D721Med (cell line): ENCODE measurements around the gene FAF1.

Source experiments
- DNase-seq: peaks from one replicate; pipeline ENCODE4 v3.0.0; 2011; ENCODE audit warnings: low spot score; ENCODE audit not compliant: insufficient read length
- FAIRE-seq: peaks from 2 replicates; lab custom pipeline; 2011; peaks lifted over from hg19 to GRCh38; lab: Jason Lieb, UNC
- CTCF ChIP-seq: IDR thresholded peaks from 2 replicates; pipeline ENCODE4 v1.5.1; 2012; ENCODE audit warnings: mild to moderate bottlenecking, control low read depth; ENCODE audit not compliant: insufficient read depth; ENCODE audit errors: missing control alignments

Gene FAF1

GRCh38 chr1:50416553-50417453 lies 543.3 kb downstream of the FAF1 start:
- no peak for FAIRE-seq
- DNase-seq = no peak
- TF ChIP-seq CTCF = no peak

- no peak for FAIRE-seq
- no peak for TF ChIP-seq CTCF
- no peak for DNase-seq
Observed at GRCh38 chr1:50416150-50416527, 543.9 kb downstream of the FAF1 start.

GRCh38 chr1:50415235-50416149 lies 544.6 kb downstream of the FAF1 start:
- DNase-seq (no peak), FAIRE-seq (no peak)
- no peak for TF ChIP-seq CTCF

- DNase-seq = no peak
- TF ChIP-seq CTCF = no peak
- no peak for FAIRE-seq
Observed at GRCh38 chr1:50414853-50415234, 545.2 kb downstream of the FAF1 start.

GRCh38 chr1:50412813-50413476 lies 547.1 kb downstream of the FAF1 start:
- TF ChIP-seq CTCF = no peak
- FAIRE-seq = no peak
- DNase-seq = no peak

- TF ChIP-seq CTCF = no peak
- no peak for FAIRE-seq
- DNase-seq = no peak
Observed at GRCh38 chr1:50405814-50406213, 554.3 kb downstream of the FAF1 start.
